Natural killer cell (primary cell): ENCODE measurements around the gene ATXN1. TPM values are rescaled to one million over a fixed set of nuclear protein-coding genes. Genes with fewer than 3 reads are reported as not detected.

Experiments
- ATAC-seq, 3 donors: fragments of 150-1000 bp in 2 of 3; fragments of 200-7000 bp in 1 of 3; cut with Tn5 transposase; 1 replicate in 1 of 3; 2 replicates in 2 of 3; pipeline ENCODE4 v1.10.0; 2021; ENCODE audit warnings: mild to moderate bottlenecking in 2 of 3, moderate library complexity in 2 of 3
- DNase-seq, 2 donors: peaks; one replicate each; pipeline versions ENCODE4 v3.0.0 to v3.0.0-alpha.2; 2013 to 2021; ENCODE audit warnings: mixed read lengths in 1 of 2
- H3K27ac ChIP-seq: one replicate; pipeline ENCODE4 v1.5.1; 2013; ENCODE audit warnings: mild to moderate bottlenecking, low read length
- H3K27me3 ChIP-seq: one replicate; pipeline ENCODE4 v1.6.1; 2013; ENCODE audit warnings: low read length; ENCODE audit not compliant: control insufficient read depth, insufficient read depth
- H3K36me3 ChIP-seq: one replicate; pipeline ENCODE4 v1.6.1; 2013; ENCODE audit warnings: low read length; ENCODE audit not compliant: control insufficient read depth, insufficient read depth
- H3K4me1 ChIP-seq: one replicate; pipeline ENCODE4 v1.6.1; 2013; ENCODE audit warnings: low read length; ENCODE audit not compliant: control insufficient read depth, insufficient read depth
- H3K4me3 ChIP-seq: one replicate; pipeline ENCODE4 v1.5.1; 2013; ENCODE audit warnings: low read length
- H3K9me3 ChIP-seq: one replicate; pipeline ENCODE4 v1.6.1; 2013; ENCODE audit warnings: low read length; ENCODE audit not compliant: control insufficient read depth, insufficient read depth
- H3K27ac Mint-ChIP-seq, 2 donors: one replicate each; pipeline ENCODE4 v1.8.0; 2022; ENCODE audit warnings: mild to moderate bottlenecking in 2 of 2, mixed read lengths in 2 of 2, moderate library complexity in 1 of 2
- H3K27me3 Mint-ChIP-seq, 2 donors: one replicate each; pipeline ENCODE4 v1.8.0; 2022; ENCODE audit warnings: low read depth in 2 of 2, mixed read lengths in 2 of 2
- H3K36me3 Mint-ChIP-seq: one replicate; pipeline ENCODE4 v1.8.0; 2022; ENCODE audit warnings: mixed read lengths
- H3K4me1 Mint-ChIP-seq, 2 donors: one replicate each; pipeline ENCODE4 v1.8.0; 2022; ENCODE audit warnings: mixed read lengths in 2 of 2
- H3K4me3 Mint-ChIP-seq: one replicate; pipeline ENCODE4 v1.8.0; 2022; ENCODE audit warnings: mild to moderate bottlenecking, moderate library complexity, mixed read lengths
- H3K9me3 Mint-ChIP-seq, 2 donors: one replicate each; pipeline ENCODE4 v1.8.0; 2022; ENCODE audit warnings: mixed read lengths in 2 of 2
- CTCF ChIP-seq: fragments of 200-600 bp; IDR thresholded peaks from one replicate; pipeline ENCODE4 v1.8.0; 2022; ENCODE audit warnings: antibody characterized with exemption
- WGBS: methylation state at CpG from one replicate; pipeline ENCODE4 v1.1.7; 2013; ENCODE audit warnings: missing lambda C conversion rate; ENCODE audit not compliant: insufficient coverage; 5-methylcytosine and 5-hydroxymethylcytosine counted together
- intact Hi-C: fragments of 100-400 bp; cut with micrococcal nuclease; formaldehyde crosslinking; loops from one replicate; pipeline ENCODE4 v1.14.2; 2022
- total RNA-seq, 4 donors: library from RNA; stranded (reverse); fragments of 120-200 nt in 1 of 4; gene quantifications; one replicate each; pipeline versions ENCODE4 v1.2.3 to v1.2.4, GENCODE V29; 2013 to 2022

The ATXN1 gene
- total RNA-seq, 3 donors from 2014 or later (not counting 1 experiment from before 2014, with no cell fraction given) = 90.4 to 120 (median 97.9) TPM

GRCh38 chr6:16697437-16698161 lies 63.7 kb downstream of the ATXN1 start:
- ATAC-seq = no peak
- TF ChIP-seq CTCF = no peak
- H3K9me3 ChIP-seq = no peaks in the 10 kb centered on the region
- Mint-ChIP-seq H3K9me3 (no peaks in the 10 kb centered on the region), H3K4me3 (peak overlapping the region; percentile 87), H3K27me3 (no peaks in the 10 kb centered on the region), H3K4me1 (peaks cover 58 to 67% of the 10 kb centered on the region in 2 donors), H3K36me3 (no peaks in the 10 kb centered on the region), H3K27ac (peak overlapping the region; percentile 85 to 92)
- peaks cover 27% of the 10 kb centered on the region for H3K4me1 ChIP-seq
- 46% methylated on average over 7 of the region's 7 CpGs for WGBS
- no peak overlapping the region for H3K4me3 ChIP-seq
- H3K27me3 ChIP-seq = no peaks in the 10 kb centered on the region
- H3K27ac ChIP-seq = no peak overlapping the region
- H3K36me3 ChIP-seq = no peaks in the 10 kb centered on the region
- intact Hi-C loops = loop anchor here (2.0 to 5.0 kb wide), 3 partner anchors 13 to 45 kb away; no protein-coding TSS in a partner anchor
- DNase-seq = peak in 1 of 2 donors; percentile 42

- H3K4me1 ChIP-seq = peaks cover 27% of the 10 kb centered on the region
- Mint-ChIP-seq H3K27ac (no peak overlapping the region), H3K9me3 (no peaks in the 10 kb centered on the region), H3K4me3 (no peak overlapping the region), H3K36me3 (no peaks in the 10 kb centered on the region), H3K4me1 (peaks cover 58 to 69% of the 10 kb centered on the region in 2 donors), H3K27me3 (no peaks in the 10 kb centered on the region)
- H3K27ac ChIP-seq = no peak overlapping the region
- intact Hi-C loops = loop anchor here (5.0 kb wide), 1 partner anchor 44 kb away; no protein-coding TSS in a partner anchor
- no peaks in the 10 kb centered on the region for H3K36me3 ChIP-seq
- DNase-seq = no peak
- H3K4me3 ChIP-seq = no peak overlapping the region
- no peaks in the 10 kb centered on the region for H3K9me3 ChIP-seq
- H3K27me3 ChIP-seq = no peaks in the 10 kb centered on the region
- 86% methylated on average over 1 of the region's 2 CpGs for WGBS
- no peak for ATAC-seq
- no peak for TF ChIP-seq CTCF
Observed at GRCh38 chr6:16696496-16696895, 64.8 kb downstream of the ATXN1 start.

DNA sequence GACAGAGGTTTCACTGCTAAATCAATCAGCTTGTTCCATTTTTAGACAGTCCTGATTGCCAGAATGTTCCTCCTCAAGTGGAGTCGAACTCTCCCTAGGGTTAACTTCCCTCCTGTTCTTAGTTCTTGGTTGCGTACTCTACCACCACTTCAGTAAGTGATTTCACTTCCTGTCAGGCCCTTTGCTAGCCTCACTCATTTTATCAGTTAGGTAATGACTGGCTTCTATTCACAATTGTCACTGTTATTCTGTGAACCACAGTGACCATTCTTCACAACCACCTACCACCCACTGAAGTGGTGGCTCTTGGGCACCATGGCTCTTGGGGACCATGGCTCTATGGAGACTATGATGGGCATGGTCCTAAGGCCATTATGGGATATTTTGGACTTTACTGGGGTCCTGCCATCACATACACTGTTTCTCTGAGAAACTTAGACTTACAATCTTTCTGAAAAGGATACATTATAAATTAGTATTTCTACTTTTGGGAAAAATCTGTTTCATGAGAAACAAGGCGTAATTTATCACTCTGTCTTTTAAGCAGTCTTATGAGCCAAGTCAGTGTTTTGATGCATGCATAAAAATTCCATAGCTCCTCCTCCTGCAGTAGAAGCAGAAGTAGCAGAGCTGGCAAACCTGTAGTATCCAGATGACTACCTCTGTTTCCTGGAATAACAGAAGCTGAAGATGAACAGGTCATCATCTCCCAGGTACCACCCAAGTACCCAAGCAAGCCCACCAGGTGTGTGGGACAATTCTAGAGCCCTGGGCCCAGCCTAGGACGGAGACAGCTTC lies 66.3 kb downstream of the ATXN1 start:
- ATAC-seq = peak; percentile 27 to 70 (median 66)
- Mint-ChIP-seq H3K4me3 (no peak overlapping the region), H3K4me1 (peaks cover 43 to 68% of the 10 kb centered on the region in 2 donors), H3K27me3 (no peaks in the 10 kb centered on the region), H3K27ac (peak overlapping the region; percentile 37 to 88), H3K36me3 (no peaks in the 10 kb centered on the region), H3K9me3 (no peaks in the 10 kb centered on the region)
- peaks cover 15% of the 10 kb centered on the region for H3K4me1 ChIP-seq
- peak in 1 of 2 donors; percentile 44 for DNase-seq
- H3K27ac ChIP-seq = no peak overlapping the region
- H3K9me3 ChIP-seq = no peaks in the 10 kb centered on the region
- WGBS = 55% methylated on average over 4 of the region's 4 CpGs
- no peak overlapping the region for H3K4me3 ChIP-seq
- TF ChIP-seq CTCF = no peak
- no peaks in the 10 kb centered on the region for H3K36me3 ChIP-seq
- intact Hi-C loops = loop anchor here (5.0 kb wide), 1 partner anchor 43 kb away; no protein-coding TSS in a partner anchor
- H3K27me3 ChIP-seq = no peaks in the 10 kb centered on the region
